Caki2 (cell line): Measurements from ENCODE around the gene KYNU. TPM values are rescaled to one million over a fixed set of nuclear protein-coding genes. Genes with fewer than 3 reads are reported as not detected.
A peak's percentile ranks its signal among the peaks of the same experiment; 100 is the strongest.
"Not testable (repeated sequence)": the region's sequence is repeated elsewhere in the genome, so short reads cannot be mapped to it uniquely, and the experiment has no call there.

ENCODE experiments used
- DNase-seq: peaks from one replicate; pipeline ENCODE4 v3.0.0-alpha.2; 2015; ENCODE audit warnings: low read depth
- in situ Hi-C: cut with HindIII; loops from 2 replicates; pipeline ENCODE4 v1.10.0; 2016; ENCODE audit warnings: low sequenced_read_pairs, low pct_unique_long_range_greater_than_20kb, mixed read lengths
- total RNA-seq: library from RNA; depleted of rRNA; stranded (reverse); fragments of >200 nt; shearing (Covaris generic); gene quantifications from 2 replicates; pipeline ENCODE4 v1.2.3, GENCODE V29; 2014; ENCODE audit warnings: low replicate concordance

KYNU gene
- total RNA-seq, 1 experiment from 2014 or later = 132 TPM

- no peak for DNase-seq
- in situ Hi-C loops = no loop called here
Observed at GRCh38 chr2:142897807-142898206, 20.3 kb downstream of the KYNU start.

GRCh38 chr2:142900327-142900726 is 22.9 kb downstream of the KYNU start:
- in situ Hi-C loops = not testable (repeated sequence)

GRCh38 chr2:142901780-142902179 is 24.3 kb downstream of the KYNU start:
- no peak for DNase-seq
- in situ Hi-C loops = no loop called here

More at GRCh38 chr2:142900327-142900726, 22.9 kb downstream of the KYNU start:
- not testable (repeated sequence) for DNase-seq

- in situ Hi-C loops, DNase-seq: not testable (repeated sequence)
Observed at GRCh38 chr2:142903726-142904125, 26.3 kb downstream of the KYNU start.

GRCh38 chr2:142907653-142908052 is 30.2 kb downstream of the KYNU start:
- in situ Hi-C loops = no loop called here
- no peak for DNase-seq

GRCh38 chr2:142914507-142915313 is 37.2 kb downstream of the KYNU start:
- in situ Hi-C loops = no loop called here
- no peak for DNase-seq

GRCh38 chr2:142915502-142915901 is 38.0 kb downstream of the KYNU start:
- in situ Hi-C loops = no loop called here
- no peak for DNase-seq

- no peak for DNase-seq
- in situ Hi-C loops = no loop called here
Observed at GRCh38 chr2:142918624-142919023, 41.2 kb downstream of the KYNU start.

- DNase-seq = no peak
- in situ Hi-C loops = no loop called here
Observed at GRCh38 chr2:142920571-142920970, 43.1 kb downstream of the KYNU start.

- in situ Hi-C loops = no loop called here
- DNase-seq = no peak
Observed at GRCh38 chr2:142926445-142926844, 49.0 kb downstream of the KYNU start.

- in situ Hi-C loops = no loop called here
- DNase-seq = no peak
Observed at GRCh38 chr2:142930835-142931398, 53.5 kb downstream of the KYNU start.

GRCh38 chr2:142933916-142934315 is 56.5 kb downstream of the KYNU start:
- in situ Hi-C loops = no loop called here
- DNase-seq = no peak

- DNase-seq = no peak
- in situ Hi-C loops = no loop called here
Observed at GRCh38 chr2:142935563-142936089, 58.2 kb downstream of the KYNU start.

GRCh38 chr2:142936629-142937028 is 59.2 kb downstream of the KYNU start:
- no peak for DNase-seq

GRCh38 chr2:142937347-142937746 is 59.9 kb downstream of the KYNU start:
- DNase-seq = no peak
- in situ Hi-C loops = no loop called here

More at GRCh38 chr2:142936629-142937028, 59.2 kb downstream of the KYNU start:
- in situ Hi-C loops = no loop called here

GRCh38 chr2:142938240-142938639 is 60.8 kb downstream of the KYNU start:
- in situ Hi-C loops = no loop called here
- DNase-seq = no peak

- in situ Hi-C loops = no loop called here
- no peak for DNase-seq
Observed at GRCh38 chr2:142940606-142941223, 63.3 kb downstream of the KYNU start.

- DNase-seq = no peak
- in situ Hi-C loops = no loop called here
Observed at GRCh38 chr2:142942690-142943089, 65.2 kb downstream of the KYNU start.

GRCh38 chr2:142944264-142944663 is 66.8 kb downstream of the KYNU start:
- peak; percentile 35 for DNase-seq
- in situ Hi-C loops = no loop called here
